OCI-LY1 (cell line): ENCODE results near the gene CD47.

Experiments used
- H2AFZ ChIP-seq: fragments of 200-600 bp; sonication (generic), shearing (Covaris generic); 2 replicates; pipeline ENCODE4 v1.6.0; 2014; ENCODE audit warnings: antibody characterized with exemption, mild to moderate bottlenecking, low read length
- H3F3A ChIP-seq: fragments of 200-600 bp; sonication (generic), shearing (Covaris generic); 2 replicates; pipeline ENCODE4 v1.6.0; 2014; ENCODE audit warnings: mild to moderate bottlenecking, antibody characterized with exemption, low read length, moderate library complexity; ENCODE audit not compliant: insufficient read depth
- H3K27ac ChIP-seq: fragments of 200-600 bp; sonication (generic); 2 replicates; pipeline ENCODE4 v1.5.1; 2014; ENCODE audit warnings: low read length, mixed run types, mild to moderate bottlenecking, low read depth; ENCODE audit not compliant: poor library complexity, severe bottlenecking
- H3K27me3 ChIP-seq: fragments of 200-600 bp; sonication (generic); 2 replicates; pipeline ENCODE4 v1.6.0; 2014; ENCODE audit warnings: antibody characterized with exemption, mild to moderate bottlenecking, low read length, moderate library complexity; ENCODE audit not compliant: insufficient read depth
- H3K36me3 ChIP-seq: fragments of 200-600 bp; sonication (generic); 2 replicates; pipeline ENCODE4 v1.6.1; 2014; ENCODE audit warnings: mild to moderate bottlenecking, antibody characterized with exemption, low read length, moderate library complexity, mixed read lengths; ENCODE audit not compliant: insufficient read depth
- H3K4me1 ChIP-seq: fragments of 200-600 bp; sonication (generic); 2 replicates; pipeline ENCODE4 v1.5.1; 2014; ENCODE audit warnings: mild to moderate bottlenecking, low read length, moderate library complexity; ENCODE audit not compliant: insufficient read depth, severe bottlenecking
- H3K4me2 ChIP-seq: fragments of 200-600 bp; sonication (generic), shearing (Covaris generic); 2 replicates; pipeline ENCODE4 v1.6.1; 2014; ENCODE audit warnings: low read length
- H3K4me3 ChIP-seq: fragments of 200-600 bp; sonication (generic); 2 replicates; pipeline ENCODE4 v1.5.1; 2014; ENCODE audit warnings: low read length, low read depth, mild to moderate bottlenecking, mixed read lengths; ENCODE audit not compliant: poor library complexity, severe bottlenecking
- H3K79me2 ChIP-seq: fragments of 200-600 bp; shearing (Covaris generic); 2 replicates; pipeline ENCODE4 v1.6.1; 2016; ENCODE audit warnings: mixed run types, low read length, mixed read lengths; ENCODE audit not compliant: insufficient read depth
- H3K9ac ChIP-seq: fragments of 200-600 bp; sonication (generic), shearing (Covaris generic); 2 replicates; pipeline ENCODE4 v1.6.1; 2014; ENCODE audit warnings: mild to moderate bottlenecking, low read length, mixed read lengths
- H3K9me2 ChIP-seq: fragments of 200-600 bp; sonication (generic), shearing (Covaris generic); 2 replicates; pipeline ENCODE4 v1.6.1; 2014; ENCODE audit warnings: low read depth, mild to moderate bottlenecking, low read length, mixed read lengths
- H3K9me3 ChIP-seq: fragments of 200-600 bp; shearing (Covaris generic); 2 replicates; pipeline ENCODE4 v1.6.1; 2014; ENCODE audit warnings: low read length, mixed read lengths
- H4K20me1 ChIP-seq: fragments of 200-600 bp; sonication (generic), shearing (Covaris generic); 2 replicates; pipeline ENCODE4 v1.6.0; 2016; ENCODE audit warnings: mild to moderate bottlenecking, low read length; ENCODE audit not compliant: insufficient read depth
- EZH2 ChIP-seq: fragments of 200-600 bp; sonication (generic), shearing (Covaris generic); IDR thresholded peaks from 2 replicates; pipeline ENCODE4 v1.8.0; 2017; ENCODE audit warnings: borderline replicate concordance, mixed run types, mild to moderate bottlenecking, antibody characterized with exemption, low read length, moderate library complexity, mixed read lengths
- TF ChIP-seq, protein P1 (sequence below): fragments of 200-600 bp; sonication (generic), shearing (Covaris generic); IDR thresholded peaks from 2 replicates; pipeline ENCODE4 v1.5.1; 2017; ENCODE audit warnings: mild to moderate bottlenecking, antibody characterized with exemption, low read length, moderate library complexity, mixed read lengths

The CD47 gene

DNA sequence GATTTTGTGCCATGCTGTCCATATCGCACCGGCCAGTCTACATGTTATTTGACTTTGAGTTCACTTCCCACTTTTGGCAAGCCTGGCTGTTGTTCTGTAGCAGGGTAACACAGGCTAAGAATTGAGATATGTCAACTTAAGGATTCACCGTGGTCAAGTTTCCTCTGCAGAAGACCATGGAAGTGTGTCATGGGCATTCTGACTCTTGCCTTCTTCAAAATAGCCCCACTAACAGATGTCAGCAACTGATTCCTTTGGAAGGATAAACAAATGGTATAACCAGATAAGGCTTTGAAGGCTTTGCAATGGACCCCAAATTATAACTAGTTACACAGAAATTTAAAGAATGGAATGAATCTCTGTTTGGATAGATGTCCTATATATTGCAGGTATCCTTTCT lies 20.1 kb upstream of the CD47 start:
- no peak overlapping the region for H3K4me2 ChIP-seq
- H3F3A ChIP-seq = no peaks in the 10 kb centered on the region
- TF ChIP-seq, protein P1, sequence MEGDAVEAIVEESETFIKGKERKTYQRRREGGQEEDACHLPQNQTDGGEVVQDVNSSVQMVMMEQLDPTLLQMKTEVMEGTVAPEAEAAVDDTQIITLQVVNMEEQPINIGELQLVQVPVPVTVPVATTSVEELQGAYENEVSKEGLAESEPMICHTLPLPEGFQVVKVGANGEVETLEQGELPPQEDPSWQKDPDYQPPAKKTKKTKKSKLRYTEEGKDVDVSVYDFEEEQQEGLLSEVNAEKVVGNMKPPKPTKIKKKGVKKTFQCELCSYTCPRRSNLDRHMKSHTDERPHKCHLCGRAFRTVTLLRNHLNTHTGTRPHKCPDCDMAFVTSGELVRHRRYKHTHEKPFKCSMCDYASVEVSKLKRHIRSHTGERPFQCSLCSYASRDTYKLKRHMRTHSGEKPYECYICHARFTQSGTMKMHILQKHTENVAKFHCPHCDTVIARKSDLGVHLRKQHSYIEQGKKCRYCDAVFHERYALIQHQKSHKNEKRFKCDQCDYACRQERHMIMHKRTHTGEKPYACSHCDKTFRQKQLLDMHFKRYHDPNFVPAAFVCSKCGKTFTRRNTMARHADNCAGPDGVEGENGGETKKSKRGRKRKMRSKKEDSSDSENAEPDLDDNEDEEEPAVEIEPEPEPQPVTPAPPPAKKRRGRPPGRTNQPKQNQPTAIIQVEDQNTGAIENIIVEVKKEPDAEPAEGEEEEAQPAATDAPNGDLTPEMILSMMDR = no peak
- TF ChIP-seq EZH2 = no peak
- H3K27ac ChIP-seq = no peak overlapping the region
- H3K9ac ChIP-seq = no peak overlapping the region
- H3K4me3 ChIP-seq = no peak overlapping the region
- no peaks in the 10 kb centered on the region for H3K9me3 ChIP-seq
- no peaks in the 10 kb centered on the region for H3K9me2 ChIP-seq
- H3K4me1 ChIP-seq = no peaks in the 10 kb centered on the region
- H4K20me1 ChIP-seq = no peaks in the 10 kb centered on the region
- no peak overlapping the region for H2AFZ ChIP-seq
- H3K36me3 ChIP-seq = no peaks in the 10 kb centered on the region; the same call in 1 of the 2 replicates
- no peaks in the 10 kb centered on the region for H3K79me2 ChIP-seq
- no peaks in the 10 kb centered on the region for H3K27me3 ChIP-seq

DNA sequence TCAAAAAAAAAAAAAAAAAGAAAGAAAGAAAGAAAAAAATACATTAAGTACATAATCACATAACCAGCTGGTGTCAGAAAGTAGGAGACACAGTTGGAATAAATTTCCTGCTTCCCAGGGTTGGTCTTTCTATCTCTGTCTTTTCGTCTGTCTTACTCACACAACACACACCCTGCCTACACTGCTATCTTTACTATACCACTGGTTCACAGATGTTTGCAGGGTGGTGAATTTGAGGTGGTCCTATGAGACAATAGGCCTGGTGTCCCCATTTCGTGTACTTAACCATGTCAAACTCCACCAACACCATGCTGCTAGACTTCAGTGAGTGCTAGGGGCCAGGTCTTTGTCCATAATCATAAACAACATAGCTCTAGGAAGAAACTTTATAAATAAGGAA lies 17.6 kb upstream of the CD47 start:
- Histone ChIP-seq H3K4me2 (no peak overlapping the region), H2AFZ (no peak overlapping the region), H3K9me2 (no peaks in the 10 kb centered on the region), H3K79me2 (no peaks in the 10 kb centered on the region), H4K20me1 (no peaks in the 10 kb centered on the region), H3K27ac (no peak overlapping the region), H3K9ac (no peak overlapping the region), H3K36me3 (no peaks in the 10 kb centered on the region; the same call in 1 of the 2 replicates), H3K27me3 (no peaks in the 10 kb centered on the region), H3K4me1 (no peaks in the 10 kb centered on the region), H3K4me3 (no peak overlapping the region), H3F3A (no peaks in the 10 kb centered on the region), H3K9me3 (no peaks in the 10 kb centered on the region)
- no peak for TF ChIP-seq EZH2
- TF ChIP-seq, protein P1 = no peak

DNA sequence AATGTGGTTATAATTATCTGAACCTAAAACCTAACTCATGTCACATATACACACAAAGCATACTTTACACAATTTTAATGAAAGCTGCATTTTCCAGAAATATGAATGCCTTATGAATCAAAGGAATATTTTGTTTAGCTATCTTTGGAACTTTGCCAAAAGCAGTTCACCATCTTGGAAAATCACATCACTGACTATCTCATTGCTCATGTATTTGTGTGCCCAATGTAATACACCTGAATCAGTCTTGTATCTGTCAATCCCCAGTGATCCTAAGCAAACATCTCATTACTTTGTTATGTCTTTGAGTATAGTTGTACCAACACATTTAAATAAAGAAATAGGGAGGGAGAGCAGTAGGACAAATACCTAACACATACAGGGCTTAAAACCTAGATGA lies 15.6 kb upstream of the CD47 start:
- H3K4me2 ChIP-seq = no peak overlapping the region
- no peak overlapping the region for H3K27ac ChIP-seq
- no peaks in the 10 kb centered on the region for H3F3A ChIP-seq
- no peaks in the 10 kb centered on the region for H3K27me3 ChIP-seq
- no peaks in the 10 kb centered on the region; the same call in 1 of the 2 replicates for H3K36me3 ChIP-seq
- H3K9me3 ChIP-seq = no peaks in the 10 kb centered on the region
- H3K4me1 ChIP-seq = peaks cover 7% of the 10 kb centered on the region
- no peaks in the 10 kb centered on the region for H3K9me2 ChIP-seq
- H2AFZ ChIP-seq = no peak overlapping the region
- H3K4me3 ChIP-seq = no peak overlapping the region
- TF ChIP-seq EZH2 = no peak
- TF ChIP-seq, protein P1 = no peak
- H3K79me2 ChIP-seq = no peaks in the 10 kb centered on the region
- no peak overlapping the region for H3K9ac ChIP-seq
- H4K20me1 ChIP-seq = no peaks in the 10 kb centered on the region
